ENCODE measurements around the gene GTPBP1. TPM values are rescaled to one million over a fixed set of nuclear protein-coding genes. Genes with fewer than 3 reads are reported as not detected.

GTPBP1 gene
- total RNA-seq, 1 experiment from 2014 or later = 108 TPM

GRCh38 chr22:38698407-38699094 is 7.2 kb upstream of the GTPBP1 start:
- Mint-ChIP-seq H3K4me3 (peak overlapping the region; percentile 93 to 99), H3K27me3 (ENCODE audit: low read depth) (no peaks in the 10 kb centered on the region; the same call in 1 of the 2 replicates), H3K36me3 (ENCODE audit: insufficient read depth in 1 of 3, low read depth in 3 of 3) (peaks cover 7 to 28% (median 13%) of the 10 kb centered on the region in 3 experiments; a peak in 6 of 7 replicates), H3K4me1 (peaks cover 38 to 45% of the 10 kb centered on the region in 2 experiments), H3K27ac (peak overlapping the region in 1 of 3 experiments; percentile 44; a peak in 1 of 7 replicates), H3K9me3 (no peaks in the 10 kb centered on the region)
- Histone ChIP-seq H2BK12ac (ENCODE audit: insufficient read length, low read depth, low read length) (no peak overlapping the region), H3K14ac (ENCODE audit: insufficient read depth, low read length) (no peak overlapping the region), H3K79me1 (ENCODE audit: insufficient read depth, low read depth, low read length, poor library complexity, severe bottlenecking) (peaks cover 1% of the 10 kb centered on the region), H3K4me2 (ENCODE audit: insufficient read depth, insufficient read length, low read length) (peak overlapping the region; percentile 72), H2AFZ (ENCODE audit: low read length) (no peak overlapping the region), H3K27ac (ENCODE audit: insufficient read length, low read depth, low read length) (no peak overlapping the region), H3K23ac (ENCODE audit: insufficient read length, low read depth, low read length) (no peak overlapping the region), H3K27me3 (ENCODE audit: insufficient read depth, low read length) (no peaks in the 10 kb centered on the region), H3K23me2 (ENCODE audit: insufficient read length, low read depth, low read length, poor library complexity, severe bottlenecking) (peaks cover 10% of the 10 kb centered on the region), H3K9ac (ENCODE audit: extremely low read depth, insufficient read length, low read length) (no peak overlapping the region), H3K4ac (ENCODE audit: low read depth, low read length) (no peak overlapping the region), H2BK120ac (ENCODE audit: low read depth, low read length, poor library complexity, severe bottlenecking) (no peak overlapping the region), H4K91ac (ENCODE audit: insufficient read length, low read depth, low read length) (no peak overlapping the region), H3K79me2 (ENCODE audit: insufficient read depth, low read length) (peaks cover 9% of the 10 kb centered on the region), H2BK5ac (ENCODE audit: insufficient read length, low read length) (no peak overlapping the region), H4K5ac (ENCODE audit: insufficient read length, low read depth, low read length) (no peak overlapping the region), H3K18ac (ENCODE audit: insufficient read length, low read depth, low read length) (no peak overlapping the region), H2BK15ac (ENCODE audit: low read depth, low read length) (no peak overlapping the region), H4K8ac (replicated peaks; ENCODE audit: insufficient read length, low read depth, low read length) (no peak overlapping the region), H3K9me3 (ENCODE audit: control insufficient read depth, low read depth, low read length) (no peaks in the 10 kb centered on the region), H3T11ph (ENCODE audit: low read length) (no peak overlapping the region), H3K4me1 (ENCODE audit: insufficient read depth, low read length) (peaks cover 5% of the 10 kb centered on the region), H4K20me1 (ENCODE audit: control insufficient read depth, insufficient read depth, insufficient read length) (no peaks in the 10 kb centered on the region), H3K56ac (ENCODE audit: insufficient read length, low read depth, low read length) (no peak overlapping the region), H2AK5ac (ENCODE audit: insufficient read length, low read length) (no peak overlapping the region), H2BK20ac (ENCODE audit: low read depth, low read length, poor library complexity, severe bottlenecking) (no peak overlapping the region)
- WGBS (ENCODE audit: extremely low coverage, insufficient read length, low lambda C conversion rate) = no CpG with 5 or more reads among the region's 13 CpGs
- no peak for TF ChIP-seq CTCF (conservative IDR thresholded peaks at IDR 0.05)
- no peak for DNase-seq

Measured in H9 (cell line).